K562 (cell line): ENCODE results near the gene SOBP. TPM values are rescaled to one million over a fixed set of nuclear protein-coding genes. Genes with fewer than 3 reads are reported as not detected.

Experiments
- ATAC-seq: fragments of 200-7000 bp; cut with Tn5 transposase; 3 replicates; pipeline ENCODE4 v1.9.1; 2020; ENCODE audit warnings: moderate library complexity
- BruUV-seq: library from RNA; stranded (reverse); fragments of 400-500 nt; replicated peaks from 2 replicates; lab custom pipeline; 2021; lab: Mats Ljungman, UMichigan
- CTCF ChIA-PET: fragments of 300-600 bp; formaldehyde crosslinking; extraction: SDS; loops from one replicate; lab custom pipeline; 2021; ENCODE audit warnings: low intra/inter-chr PET ratio; lab: Yijun Ruan, JAX
- POLR2A ChIA-PET: fragments of 300-600, 350-650 bp; sonication (Branson Sonifier 250); formaldehyde crosslinking; extraction: SDS; loops from one replicate; lab custom pipeline; 2021; ENCODE audit warnings: antibody characterized with exemption, inconsistent platforms; lab: Yijun Ruan, JAX
- DNase-seq, 4 experiments: peaks; one replicate each; pipeline versions ENCODE4 v3.0.0 to v3.0.0-alpha.2; 2011 to 2018; ENCODE audit warnings: low spot score in 3 of 4, mixed read lengths in 3 of 4; ENCODE audit errors: extremely low read depth in 1 of 4
- FAIRE-seq: peaks from 2 replicates; lab custom pipeline; 2011; peaks lifted over from hg19 to GRCh38; lab: Jason Lieb, UNC
- H2AFZ ChIP-seq: 2 replicates; pipeline ENCODE4 v1.6.0; 2011; ENCODE audit warnings: low read depth, low read length, control low read depth, inconsistent platforms
- H3K27ac ChIP-seq: fragments of 200-600 bp; 3 replicates; pipeline ENCODE4 v1.8.0; 2011; ENCODE audit warnings: low read depth, mild to moderate bottlenecking, control low read depth, inconsistent platforms, low read length, moderate library complexity, mixed read lengths; ENCODE audit errors: extremely low read depth
- H3K27me3 ChIP-seq, 2 experiments: fragments of 300-600 bp in 1 of 2; 2 replicates in 1 of 2; 3 replicates in 1 of 2; pipeline versions ENCODE4 v1.6.0 to v1.8.0; 2011; ENCODE audit warnings: inconsistent platforms in 2 of 2, low read length in 2 of 2, mild to moderate bottlenecking in 1 of 2, mixed read lengths in 1 of 2, moderate library complexity in 1 of 2; ENCODE audit not compliant: control insufficient read depth in 2 of 2, insufficient read depth in 2 of 2
- H3K36me3 ChIP-seq: fragments of 300-600 bp; 3 replicates; pipeline ENCODE4 v1.8.0; 2011; ENCODE audit warnings: mild to moderate bottlenecking, low read length, inconsistent platforms; ENCODE audit not compliant: control insufficient read depth, insufficient read depth
- H3K4me1 ChIP-seq, 2 experiments: fragments of 200-600 bp in 1 of 2; replicated peaks in 1 of 2; 2 replicates in 1 of 2; 3 replicates in 1 of 2; pipeline versions ENCODE4 v1.5.1 to v1.8.0; 2011; ENCODE audit warnings: inconsistent platforms in 2 of 2, low read length in 2 of 2, mild to moderate bottlenecking in 1 of 2, mixed read lengths in 1 of 2, moderate library complexity in 1 of 2; ENCODE audit not compliant: control insufficient read depth in 2 of 2, insufficient read depth in 2 of 2
- H3K4me2 ChIP-seq: 2 replicates; pipeline ENCODE4 v1.6.1; 2011; ENCODE audit warnings: low read length, control low read depth, inconsistent platforms, mixed read lengths; ENCODE audit not compliant: insufficient read depth
- H3K4me3 ChIP-seq: fragments of 200-600 bp; sonication (generic), shearing (Covaris generic); 2 replicates; pipeline ENCODE4 v1.5.1; 2016; ENCODE audit warnings: control low read depth, inconsistent platforms
- H3K79me2 ChIP-seq: fragments of 200-600 bp; 3 replicates; pipeline ENCODE4 v1.8.0; 2011; ENCODE audit warnings: low read length, inconsistent platforms; ENCODE audit not compliant: control insufficient read depth, insufficient read depth
- H3K9ac ChIP-seq, 2 experiments: 2 replicates each; pipeline versions ENCODE4 v1.6.0 to v1.6.1; 2011; ENCODE audit warnings: low read depth in 2 of 2, low read length in 2 of 2, control low read depth in 1 of 2, inconsistent platforms in 1 of 2, mild to moderate bottlenecking in 1 of 2, mixed read lengths in 1 of 2; ENCODE audit not compliant: insufficient read depth in 1 of 2
- H3K9me1 ChIP-seq: one replicate; pipeline ENCODE4 v1.6.0; 2011; ENCODE audit warnings: inconsistent platforms, mild to moderate bottlenecking, low read length, moderate library complexity; ENCODE audit not compliant: control insufficient read depth, insufficient read depth
- H3K9me3 ChIP-seq: replicated peaks from 2 replicates; pipeline ENCODE4 v1.5.1; 2011; ENCODE audit warnings: low read depth, low read length, inconsistent platforms; ENCODE audit not compliant: control insufficient read depth, insufficient read depth
- H4K20me1 ChIP-seq: replicated peaks from 2 replicates; pipeline ENCODE4 v1.6.1; 2011; ENCODE audit warnings: low read length, inconsistent platforms, mixed read lengths; ENCODE audit not compliant: control insufficient read depth, insufficient read depth
- BCLAF1 ChIP-seq, 2 experiments: fragments of 450-650 bp in 1 of 2; IDR thresholded peaks; 2 replicates each; pipeline ENCODE4 v1.6.1; 2011 to 2017; ENCODE audit warnings: low read depth in 2 of 2, antibody characterized with exemption in 1 of 2, borderline replicate concordance in 1 of 2, low read length in 1 of 2, mild to moderate bottlenecking in 1 of 2, mixed read lengths in 1 of 2; ENCODE audit not compliant: control insufficient read depth in 1 of 2
- DNMT1 ChIP-seq: fragments of 450-650 bp; IDR thresholded peaks from 2 replicates; pipeline ENCODE4 v1.6.1; 2016; ENCODE audit warnings: antibody characterized with exemption, mild to moderate bottlenecking
- HIVEP1 ChIP-seq: fragments of 250-450 bp; sonication (Bioruptor Pico); IDR thresholded peaks from 2 replicates; pipeline ENCODE4 v1.4.0; 2020; ENCODE audit warnings: mild to moderate bottlenecking
- HMG20B ChIP-seq: fragments of 250-450 bp; sonication (Bioruptor Pico); IDR thresholded peaks from 2 replicates; pipeline ENCODE4 v1.5.0; 2021; ENCODE audit warnings: mild to moderate bottlenecking
- JUN ChIP-seq, 2 experiments: sonication (generic) in 1 of 2; formaldehyde crosslinking in 1 of 2; IDR thresholded peaks; 2 replicates each; pipeline versions ENCODE4 v1.6.1 to v1.8.0; 2012 to 2022; ENCODE audit warnings: borderline replicate concordance in 2 of 2, mild to moderate bottlenecking in 2 of 2, improper control_type of control experiment in 1 of 2, low read depth in 1 of 2, low read length in 1 of 2, missing genetic modification reagents in 1 of 2
- ZNF217 ChIP-seq: sonication (generic); formaldehyde crosslinking; IDR thresholded peaks from 2 replicates; pipeline ENCODE4 v1.8.0; 2022; ENCODE audit warnings: mild to moderate bottlenecking, missing genetic modification reagents
- WGBS: fragments of 100-300 bp; shearing (Covaris generic); methylation state at CpG from one replicate; pipeline ENCODE4 v1.1.6; 2016; ENCODE audit warnings: low coverage, mixed read lengths; ENCODE audit not compliant: insufficient coverage; ENCODE audit errors: missing lambda C conversion rate; 5-methylcytosine and 5-hydroxymethylcytosine counted together
- in situ Hi-C: fragments of 300-500 bp; cut with MboI; formaldehyde crosslinking; loops from 4 replicates; pipeline ENCODE4 v1.15.0; 2018; ENCODE audit warnings: inconsistent platforms, mixed read lengths
- intact Hi-C: fragments of 100-400 bp; cut with micrococcal nuclease; formaldehyde crosslinking; loops from 2 replicates; pipeline ENCODE4 v1.14.2; 2022
- polyA plus RNA-seq, 8 experiments: library from polyadenylated mRNA; depleted of rRNA in 4 of 8; stranded (reverse) in 5 of 8; unstranded in 3 of 8; fragments of >200 nt; fragmentation: Nextera tagmentation in 2 of 8; fragmentation: Illumina TruSeq in 1 of 8; extraction: Ambion mirVana in 2 of 8; extraction: Trizol in 1 of 8; gene quantifications; 2 replicates each; pipeline versions ENCODE4 v1.2.1 to v1.2.3, GENCODE V29; 2011 to 2014; ENCODE audit warnings: inconsistent platforms in 1 of 8, missing spikeins in 1 of 8
- total RNA-seq, 7 experiments: library from RNA; depleted of rRNA in 6 of 7; stranded (reverse); fragments of >200 nt in 6 of 7; fragmentation: Illumina TruSeq in 2 of 7; extraction: Trizol in 2 of 7; gene quantifications; 2 replicates each; pipeline versions ENCODE4 v1.2.1 to v1.2.3, GENCODE V29; 2011 to 2021; ENCODE audit warnings: low replicate concordance in 1 of 7

Gene SOBP
- total and polyA plus RNA-seq, 9 of the 15 experiments (the other 6 are each of a cell fraction or from before 2014, with no cell fraction given): 0.16 TPM; not detected in 8

GRCh38 chr6:107531868-107532267 is 42.0 kb downstream of the SOBP start:
- CTCF ChIA-PET: no interaction called here
- H3K4me3 ChIP-seq: no peak overlapping the region
- H4K20me1 ChIP-seq: no peaks in the 10 kb centered on the region; the same call in 1 of the 2 replicates
- POLR2A ChIA-PET: interaction anchor here (0.9 kb wide), 1 partner anchor 330 kb away, joined by 3 read pairs; no protein-coding TSS in a partner anchor
- H2AFZ ChIP-seq: no peak overlapping the region
- TF ChIP-seq HMG20B (CRISPR knock-in tag): no peak
- TF ChIP-seq, all 486 proteins: peak for 0
- DNase-seq: no peak
- in situ Hi-C loops (no loop called here), intact Hi-C loops (no loop called here)
- peaks cover 4 to 14% of the 10 kb centered on the region in 2 experiments; a peak in 3 of 5 replicates for H3K27me3 ChIP-seq
- WGBS: 0% methylated on average over 2 of the region's 2 CpGs
- H3K4me1 ChIP-seq: no peaks in the 10 kb centered on the region
- no peak for ATAC-seq
- H3K36me3 ChIP-seq: no peaks in the 10 kb centered on the region
- BruUV-seq: no TSS peak
- no peak for FAIRE-seq
- H3K27ac ChIP-seq: no peak overlapping the region
- no peaks in the 10 kb centered on the region for H3K9me3 ChIP-seq
- H3K4me2 ChIP-seq: no peak overlapping the region
- H3K79me2 ChIP-seq: no peaks in the 10 kb centered on the region
- H3K9ac ChIP-seq: no peak overlapping the region
- no peaks in the 10 kb centered on the region for H3K9me1 ChIP-seq

- WGBS: 20% methylated on average over 6 of the region's 6 CpGs
- H4K20me1 ChIP-seq: no peaks in the 10 kb centered on the region; the same call in 1 of the 2 replicates
- no TSS peak for BruUV-seq
- CTCF ChIA-PET: no interaction called here
- no peaks in the 10 kb centered on the region for H3K79me2 ChIP-seq
- H3K27ac ChIP-seq: no peak overlapping the region
- intact Hi-C loops (no loop called here), in situ Hi-C loops (no loop called here)
- H3K9me3 ChIP-seq: no peaks in the 10 kb centered on the region
- H2AFZ ChIP-seq: no peak overlapping the region
- H3K4me2 ChIP-seq: no peak overlapping the region
- H3K4me1 ChIP-seq: no peaks in the 10 kb centered on the region
- DNase-seq (no peak), ATAC-seq (no peak), FAIRE-seq (no peak)
- no peaks in the 10 kb centered on the region for H3K9me1 ChIP-seq
- no peaks in the 10 kb centered on the region for H3K36me3 ChIP-seq
- POLR2A ChIA-PET: no interaction called here
- TF ChIP-seq JUN (IDR thresholded peaks at IDR 0.05; ENCODE audit: borderline replicate concordance, low read depth, low read length) (no peak), JUN (CRISPR knock-in tag; IDR thresholded peaks at IDR 0.05; ENCODE audit: borderline replicate concordance) (no peak), DNMT1 (no peak), BCLAF1 (IDR thresholded peaks at IDR 0.05; ENCODE audit: borderline replicate concordance in 1 of 2, control insufficient read depth in 1 of 2, low read depth in 2 of 2, low read length in 1 of 2) (no peak), ZNF217 (CRISPR knock-in tag) (no peak), HIVEP1 (CRISPR knock-in tag) (no peak)
- H3K27me3 ChIP-seq: peaks cover 8 to 13% of the 10 kb centered on the region in 2 experiments; a peak in 3 of 5 replicates
- no peak overlapping the region for H3K9ac ChIP-seq
- H3K4me3 ChIP-seq: no peak overlapping the region
Observed at GRCh38 chr6:107532706-107533105, 42.8 kb downstream of the SOBP start.
